Activated CD4-positive, alpha-beta T cell treated with anti-CD3 and anti-CD28 coated beads, Interleukin-2, amount 50 U/mL, for 48 hours (primary cell): Measurements from ENCODE around the gene MPO.

Source experiments
- DNase-seq, 2 experiments: peaks; one replicate each; pipeline ENCODE4 v3.0.0-alpha.2; 2020

MPO gene

GRCh38 chr17:58319173-58320162 lies 38.7 kb upstream of the MPO start:
- no peak for DNase-seq

- peak in 1 of 2 experiments; percentile 2 for DNase-seq
Measured at GRCh38 chr17:58318627-58319172, 38.0 kb upstream of the MPO start.

GRCh38 chr17:58318065-58318481 lies 37.3 kb upstream of the MPO start:
- no peak for DNase-seq

GRCh38 chr17:58317421-58318064 lies 36.8 kb upstream of the MPO start:
- DNase-seq, result peak; percentile 71 to 81

GRCh38 chr17:58316260-58316960 lies 35.7 kb upstream of the MPO start:
- DNase-seq, result no peak

- DNase-seq, result no peak
Measured at GRCh38 chr17:58315750-58316149, 35.0 kb upstream of the MPO start.

GRCh38 chr17:58315281-58315711 lies 34.6 kb upstream of the MPO start:
- no peak for DNase-seq

- no peak for DNase-seq
Measured at GRCh38 chr17:58314706-58315015, 33.9 kb upstream of the MPO start.

GRCh38 chr17:58313815-58314705 lies 33.3 kb upstream of the MPO start:
- DNase-seq, result no peak

GRCh38 chr17:58312829-58313228 lies 32.1 kb upstream of the MPO start:
- no peak for DNase-seq

- no peak for DNase-seq
Measured at GRCh38 chr17:58312021-58312630, 31.4 kb upstream of the MPO start.

GRCh38 chr17:58311429-58311894 lies 30.7 kb upstream of the MPO start:
- no peak for DNase-seq

GRCh38 chr17:58310511-58311428 lies 30.0 kb upstream of the MPO start:
- DNase-seq, result no peak

- DNase-seq, result no peak
Measured at GRCh38 chr17:58309918-58310259, 29.2 kb upstream of the MPO start.

GRCh38 chr17:58308985-58309917 lies 28.5 kb upstream of the MPO start:
- no peak for DNase-seq

GRCh38 chr17:58308173-58308984 lies 27.6 kb upstream of the MPO start:
- DNase-seq, result no peak

- DNase-seq, result no peak
Measured at GRCh38 chr17:58307468-58308172, 26.9 kb upstream of the MPO start.
